NCI-H1092 (cell line): Measurements from ENCODE around the gene SLAIN2.

ENCODE experiments used
- DNase-seq: peaks from one replicate; lab custom pipeline; 2025; lab: John Stamatoyannopoulos, UW

Gene SLAIN2

GRCh38 chr4:48334236-48334635 is 7.1 kb upstream of the SLAIN2 start:
- DNase-seq, result no peak

GRCh38 chr4:48334900-48335384 is 6.4 kb upstream of the SLAIN2 start:
- DNase-seq, result peak; percentile 22

GRCh38 chr4:48336146-48336870 is 5.0 kb upstream of the SLAIN2 start:
- DNase-seq, result no peak

- no peak for DNase-seq
Measured at GRCh38 chr4:48337731-48338130, 3.6 kb upstream of the SLAIN2 start.

- no peak for DNase-seq
Measured at GRCh38 chr4:48339642-48340041, 1.7 kb upstream of the SLAIN2 start.

- no peak for DNase-seq
Measured at GRCh38 chr4:48340276-48340964, 909 bp upstream of the SLAIN2 start.

GRCh38 chr4:48341776-48342605 is 662 bp downstream of the SLAIN2 start:
- DNase-seq, result peak; percentile 22

- no peak for DNase-seq
Measured at GRCh38 chr4:48342606-48342880, 1.2 kb downstream of the SLAIN2 start.

GRCh38 chr4:48343035-48343434 is 1.7 kb downstream of the SLAIN2 start:
- no peak for DNase-seq

- no peak for DNase-seq
Measured at GRCh38 chr4:48343551-48343950, 2.2 kb downstream of the SLAIN2 start.

- DNase-seq, result no peak
Measured at GRCh38 chr4:48345542-48345941, 4.2 kb downstream of the SLAIN2 start.

GRCh38 chr4:48346594-48346993 is 5.3 kb downstream of the SLAIN2 start:
- no peak for DNase-seq

- DNase-seq, result no peak
Measured at GRCh38 chr4:48347282-48347921, 6.1 kb downstream of the SLAIN2 start.

GRCh38 chr4:48350871-48351270 is 9.5 kb downstream of the SLAIN2 start:
- no peak for DNase-seq

- DNase-seq, result no peak
Measured at GRCh38 chr4:48352793-48353192, 11.5 kb downstream of the SLAIN2 start.

GRCh38 chr4:48356355-48356754 is 15.0 kb downstream of the SLAIN2 start:
- DNase-seq, result no peak

GRCh38 chr4:48360285-48361011 is 19.1 kb downstream of the SLAIN2 start:
- DNase-seq, result no peak

- DNase-seq, result no peak
Measured at GRCh38 chr4:48361012-48361400, 19.7 kb downstream of the SLAIN2 start.

GRCh38 chr4:48366611-48367010 is 25.3 kb downstream of the SLAIN2 start:
- no peak for DNase-seq

GRCh38 chr4:48367016-48367415 is 25.7 kb downstream of the SLAIN2 start:
- no peak for DNase-seq

GRCh38 chr4:48368389-48368788 is 27.1 kb downstream of the SLAIN2 start:
- DNase-seq, result no peak

- no peak for DNase-seq
Measured at GRCh38 chr4:48369248-48369647, 27.9 kb downstream of the SLAIN2 start.
